SK-N-SH (cell line): ENCODE measurements around the gene SH3RF1. TPM values are rescaled to one million over a fixed set of nuclear protein-coding genes. Genes with fewer than 3 reads are reported as not detected.

Source experiments
- CTCF ChIA-PET: fragments of 300-600, 350-600 bp; formaldehyde crosslinking; extraction: SDS; loops from one replicate; lab custom pipeline; 2021; lab: Yijun Ruan, JAX
- POLR2A ChIA-PET: fragments of 350-600 bp; sonication (Branson Sonifier 250); formaldehyde crosslinking; extraction: SDS; loops from one replicate; lab custom pipeline; 2020; ENCODE audit warnings: antibody characterized with exemption, inconsistent platforms; lab: Yijun Ruan, JAX
- DNase-seq: peaks from one replicate; pipeline ENCODE4 v3.0.0; 2012
- H2AFZ ChIP-seq: fragments of 200-600 bp; sonication (generic); 2 replicates; pipeline ENCODE4 v1.8.1; 2016; ENCODE audit warnings: antibody characterized with exemption, mild to moderate bottlenecking, low read depth
- H3F3A ChIP-seq: fragments of 200-600 bp; sonication (generic); replicated peaks from 2 replicates; pipeline ENCODE3; 2016; ENCODE audit warnings: antibody characterized with exemption, mild to moderate bottlenecking; ENCODE audit not compliant: insufficient read depth
- H3K27ac ChIP-seq, 2 experiments: fragments of 200-500 bp in 1 of 2; fragments of 200-600 bp in 1 of 2; sonication (Bioruptor generic) in 1 of 2; sonication (generic), shearing (Covaris generic) in 1 of 2; 2 replicates each; pipeline versions ENCODE4 v1.5.1 to v1.6.1; 2014 to 2016; ENCODE audit warnings: low read depth in 2 of 2, inconsistent platforms in 1 of 2, low read length in 1 of 2, mild to moderate bottlenecking in 1 of 2, mixed read lengths in 1 of 2
- H3K27me3 ChIP-seq: fragments of 200-600 bp; sonication (generic), shearing (Covaris generic); 2 replicates; pipeline ENCODE4 v1.6.1; 2016; ENCODE audit warnings: mixed run types; ENCODE audit not compliant: insufficient read depth
- H3K36me3 ChIP-seq, 2 experiments: fragments of 200-500 bp in 1 of 2; fragments of 200-600 bp in 1 of 2; sonication (Bioruptor generic) in 1 of 2; sonication (generic) in 1 of 2; replicated peaks in 1 of 2; 2 replicates each; pipeline versions ENCODE3 to v1.5.1; 2014 to 2016; ENCODE audit warnings: low read length in 1 of 2, mild to moderate bottlenecking in 1 of 2; ENCODE audit not compliant: insufficient read depth in 2 of 2, control insufficient read depth in 1 of 2
- H3K4me1 ChIP-seq, 2 experiments: fragments of 200-500 bp in 1 of 2; fragments of 200-600 bp in 1 of 2; sonication (Bioruptor generic) in 1 of 2; sonication (generic), shearing (Covaris generic) in 1 of 2; 2 replicates each; pipeline versions ENCODE4 v1.5.1 to v1.6.1; 2014 to 2016; ENCODE audit warnings: low read depth in 1 of 2, low read length in 1 of 2, mixed run types in 1 of 2; ENCODE audit not compliant: insufficient read depth in 2 of 2, control insufficient read depth in 1 of 2
- H3K4me2 ChIP-seq: fragments of 200-600 bp; sonication (generic), shearing (Covaris generic); 2 replicates; pipeline ENCODE4 v1.6.1; 2017; ENCODE audit warnings: mixed run types
- H3K4me3 ChIP-seq, 2 experiments: fragments of 200-500 bp in 1 of 2; fragments of 200-600 bp in 1 of 2; sonication (Bioruptor generic) in 1 of 2; sonication (generic), shearing (Covaris generic) in 1 of 2; 2 replicates each; pipeline versions ENCODE4 v1.5.1 to v1.8.1; 2014 to 2016; ENCODE audit warnings: low read depth in 2 of 2, inconsistent platforms in 1 of 2, low read length in 1 of 2, mild to moderate bottlenecking in 1 of 2, mixed read lengths in 1 of 2, moderate library complexity in 1 of 2
- H3K79me2 ChIP-seq: fragments of 200-600 bp; sonication (generic); 2 replicates; pipeline ENCODE4 v1.8.1; 2017; ENCODE audit warnings: mild to moderate bottlenecking; ENCODE audit not compliant: insufficient read depth
- H3K9ac ChIP-seq: fragments of 200-600 bp; sonication (generic); 2 replicates; pipeline ENCODE4 v1.6.1; 2017; ENCODE audit warnings: mixed run types
- H3K9me2 ChIP-seq: fragments of 200-600 bp; sonication (generic); 2 replicates; pipeline ENCODE4 v1.6.1; 2017; ENCODE audit warnings: mixed run types
- H3K9me3 ChIP-seq: fragments of 200-600 bp; sonication (generic); 2 replicates; pipeline ENCODE4 v1.6.1; 2017; ENCODE audit warnings: mixed run types, mild to moderate bottlenecking, moderate library complexity
- H4K20me1 ChIP-seq: fragments of 200-600 bp; sonication (generic); 2 replicates; pipeline ENCODE4 v1.6.1; 2017; ENCODE audit warnings: mild to moderate bottlenecking, mixed run types; ENCODE audit not compliant: insufficient read depth
- CHD2 ChIP-seq: fragments of 150-350 bp; IDR thresholded peaks from 2 replicates; pipeline ENCODE4 v1.6.1; 2018; ENCODE audit warnings: low read length; ENCODE audit not compliant: partially characterized antibody
- ELF1 ChIP-seq: IDR thresholded peaks from 2 replicates; pipeline ENCODE4 v1.4.0; 2012
- EP300 ChIP-seq, 2 experiments: IDR thresholded peaks; 2 replicates each; pipeline versions ENCODE4 v1.4.0 to v1.6.1; 2012; ENCODE audit warnings: borderline replicate concordance in 1 of 2, low read depth in 1 of 2, low read length in 1 of 2
- FOXJ3 ChIP-seq: sonication (generic); formaldehyde crosslinking; IDR thresholded peaks from 2 replicates; pipeline ENCODE4 v1.5.1; 2020; ENCODE audit warnings: mild to moderate bottlenecking, missing genetic modification reagents
- GABPA ChIP-seq: IDR thresholded peaks from 2 replicates; pipeline ENCODE4 v1.4.0; 2012; ENCODE audit warnings: low read depth, mild to moderate bottlenecking
- GATA2 ChIP-seq: sonication (generic); formaldehyde crosslinking; IDR thresholded peaks from 2 replicates; pipeline ENCODE4 v1.5.0; 2020; ENCODE audit warnings: mild to moderate bottlenecking, missing genetic modification reagents
- MXI1 ChIP-seq: IDR thresholded peaks from 2 replicates; pipeline ENCODE4 v1.6.1; 2012; ENCODE audit warnings: mild to moderate bottlenecking, low read depth, low read length, improper control_type of control experiment
- RAD21 ChIP-seq: IDR thresholded peaks from 2 replicates; pipeline ENCODE4 v1.6.1; 2012; ENCODE audit warnings: mild to moderate bottlenecking, low read length
- RCOR1 ChIP-seq: fragments of 150-350 bp; IDR thresholded peaks from 2 replicates; pipeline ENCODE4 v1.6.1; 2017; ENCODE audit warnings: antibody characterized with exemption, low read length
- REST ChIP-seq: IDR thresholded peaks from 2 replicates; pipeline ENCODE4 v1.6.1; 2012; ENCODE audit warnings: mild to moderate bottlenecking, low read depth, low read length, moderate library complexity
- RFX5 ChIP-seq: IDR thresholded peaks from 2 replicates; pipeline ENCODE4 v1.6.1; 2012; ENCODE audit warnings: mild to moderate bottlenecking, improper control_type of control experiment, low read length
- RXRA ChIP-seq: IDR thresholded peaks from 2 replicates; pipeline ENCODE4 v1.4.0; 2012; ENCODE audit warnings: low read depth, mild to moderate bottlenecking, borderline replicate concordance
- SIN3A ChIP-seq: IDR thresholded peaks from 2 replicates; pipeline ENCODE4 v1.6.1; 2012; ENCODE audit warnings: low read depth, mild to moderate bottlenecking, low read length, moderate library complexity, borderline replicate concordance
- TCF12 ChIP-seq: IDR thresholded peaks from 2 replicates; pipeline ENCODE4 v1.4.0; 2012
- TEAD4 ChIP-seq: IDR thresholded peaks from 2 replicates; pipeline ENCODE4 v1.4.0; 2012; ENCODE audit warnings: mild to moderate bottlenecking, borderline replicate concordance; ENCODE audit not compliant: insufficient read depth
- YY1 ChIP-seq: IDR thresholded peaks from 2 replicates; pipeline ENCODE4 v1.4.0; 2012; ENCODE audit warnings: low read depth, mild to moderate bottlenecking
- WGBS: methylation state at CpG from one replicate; pipeline ENCODE4 v1.1.6; 2017; ENCODE audit warnings: low lambda C conversion rate; 5-methylcytosine and 5-hydroxymethylcytosine counted together
- polyA plus RNA-seq, 3 experiments: library from polyadenylated mRNA; depleted of rRNA; stranded (reverse); fragments of >200 nt; gene quantifications; 2 replicates each; pipeline ENCODE4 v1.2.3, GENCODE V29; 2012
- TF ChIP-seq, protein P1 (sequence below): fragments of 200-600 bp; sonication (generic); IDR thresholded peaks from 2 replicates; pipeline ENCODE4 v1.6.1; 2017; ENCODE audit warnings: antibody characterized with exemption, mild to moderate bottlenecking, moderate library complexity
- TF ChIP-seq, protein P2 (sequence below): fragments of 150-350 bp; IDR thresholded peaks from 2 replicates; pipeline ENCODE4 v1.6.1; 2017; ENCODE audit warnings: antibody characterized with exemption, low read length, low read depth, borderline replicate concordance
- TF ChIP-seq, protein P3 (sequence below): IDR thresholded peaks from 2 replicates; pipeline ENCODE4; 2012

SH3RF1 gene
- polyA plus RNA-seq, 1 of the 3 experiments (the other 2 are of a cell fraction), result 22.0 TPM

- TF ChIP-seq ELF1 (no peak), EP300 (IDR thresholded peaks at IDR 0.05; ENCODE audit: borderline replicate concordance in 1 of 2, low read depth in 1 of 2, low read length in 1 of 2) (no peak), GATA2 (CRISPR knock-in tag) (no peak), GABPA (no peak), RAD21 (no peak), MXI1 (no peak), RCOR1 (no peak), RFX5 (no peak), YY1 (no peak), FOXJ3 (CRISPR knock-in tag) (no peak), TEAD4 (no peak)
- TF ChIP-seq, protein P1, sequence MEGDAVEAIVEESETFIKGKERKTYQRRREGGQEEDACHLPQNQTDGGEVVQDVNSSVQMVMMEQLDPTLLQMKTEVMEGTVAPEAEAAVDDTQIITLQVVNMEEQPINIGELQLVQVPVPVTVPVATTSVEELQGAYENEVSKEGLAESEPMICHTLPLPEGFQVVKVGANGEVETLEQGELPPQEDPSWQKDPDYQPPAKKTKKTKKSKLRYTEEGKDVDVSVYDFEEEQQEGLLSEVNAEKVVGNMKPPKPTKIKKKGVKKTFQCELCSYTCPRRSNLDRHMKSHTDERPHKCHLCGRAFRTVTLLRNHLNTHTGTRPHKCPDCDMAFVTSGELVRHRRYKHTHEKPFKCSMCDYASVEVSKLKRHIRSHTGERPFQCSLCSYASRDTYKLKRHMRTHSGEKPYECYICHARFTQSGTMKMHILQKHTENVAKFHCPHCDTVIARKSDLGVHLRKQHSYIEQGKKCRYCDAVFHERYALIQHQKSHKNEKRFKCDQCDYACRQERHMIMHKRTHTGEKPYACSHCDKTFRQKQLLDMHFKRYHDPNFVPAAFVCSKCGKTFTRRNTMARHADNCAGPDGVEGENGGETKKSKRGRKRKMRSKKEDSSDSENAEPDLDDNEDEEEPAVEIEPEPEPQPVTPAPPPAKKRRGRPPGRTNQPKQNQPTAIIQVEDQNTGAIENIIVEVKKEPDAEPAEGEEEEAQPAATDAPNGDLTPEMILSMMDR, result no peak
- TF ChIP-seq, protein P2, sequence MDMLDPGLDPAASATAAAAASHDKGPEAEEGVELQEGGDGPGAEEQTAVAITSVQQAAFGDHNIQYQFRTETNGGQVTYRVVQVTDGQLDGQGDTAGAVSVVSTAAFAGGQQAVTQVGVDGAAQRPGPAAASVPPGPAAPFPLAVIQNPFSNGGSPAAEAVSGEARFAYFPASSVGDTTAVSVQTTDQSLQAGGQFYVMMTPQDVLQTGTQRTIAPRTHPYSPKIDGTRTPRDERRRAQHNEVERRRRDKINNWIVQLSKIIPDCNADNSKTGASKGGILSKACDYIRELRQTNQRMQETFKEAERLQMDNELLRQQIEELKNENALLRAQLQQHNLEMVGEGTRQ, result no peak
- peak overlapping the region; percentile 0; the same call in 1 of the 2 replicates for H3K9ac ChIP-seq
- H3K79me2 ChIP-seq, result peaks cover 97% of the 10 kb centered on the region
- H3K27me3 ChIP-seq, result no peaks in the 10 kb centered on the region
- H3F3A ChIP-seq, result peaks cover 26% of the 10 kb centered on the region
- peak overlapping the region in 1 of 2 experiments; percentile 30; a peak in 2 of 4 replicates for H3K4me3 ChIP-seq
- peaks cover 6 to 13% of the 10 kb centered on the region in 2 experiments; a peak in 3 of 4 replicates for H3K4me1 ChIP-seq
- CTCF ChIA-PET, result interaction anchor here (1.2 kb wide), 1 partner anchor 11 kb away, joined by 3 read pairs; no protein-coding TSS in a partner anchor
- H3K36me3 ChIP-seq, result peaks cover 42 to 62% of the 10 kb centered on the region in 2 experiments
- H3K4me2 ChIP-seq, result peak overlapping the region; percentile 93
- no peak overlapping the region; a peak in 1 of 4 replicates for H3K27ac ChIP-seq
- no peaks in the 10 kb centered on the region for H3K9me3 ChIP-seq
- POLR2A ChIA-PET, result no interaction called here
- no peak for DNase-seq
- H3K9me2 ChIP-seq, result no peaks in the 10 kb centered on the region
- H2AFZ ChIP-seq, result no peak overlapping the region
- peaks cover 73% of the 10 kb centered on the region for H4K20me1 ChIP-seq
- WGBS, result 88% methylated on average over 4 of the region's 4 CpGs
These were observed 4.7 kb downstream of the SH3RF1 start for GRCh38 chr4:169266081-169266480.

DNA sequence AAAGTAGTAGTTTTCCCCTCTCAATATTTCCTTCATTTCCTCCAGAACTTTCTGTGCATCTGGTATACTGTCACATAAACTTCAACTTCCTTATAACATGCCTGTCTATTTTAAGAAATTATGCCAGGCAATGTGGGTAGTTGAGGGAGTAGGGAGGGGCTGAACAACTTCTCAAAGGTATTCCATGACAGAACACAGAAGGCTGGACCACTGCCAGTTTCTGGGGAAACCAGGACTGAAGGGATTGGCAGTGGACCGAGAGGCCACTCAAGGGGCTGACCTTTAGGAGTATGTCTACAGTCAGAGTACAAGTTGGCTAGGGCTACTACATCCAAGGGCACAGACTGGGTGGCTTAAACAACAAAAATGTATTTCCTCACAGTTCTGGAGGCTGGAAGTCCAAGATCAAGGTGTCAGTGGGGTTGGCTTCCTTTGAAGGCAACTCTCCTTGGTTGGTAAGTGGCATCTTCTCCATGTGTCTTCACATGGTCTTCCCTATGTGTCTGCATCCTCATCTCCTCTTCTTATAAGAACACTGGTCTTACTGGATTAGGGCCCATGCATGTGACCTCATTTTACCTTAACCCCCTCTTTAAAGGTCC lies 6.9 kb downstream of the SH3RF1 start:
- peaks cover 36% of the 10 kb centered on the region for H3F3A ChIP-seq
- ChIA-PET POLR2A (no interaction called here), CTCF (no interaction called here)
- peaks cover 5 to 23% of the 10 kb centered on the region in 2 experiments; a peak in 3 of 4 replicates for H3K4me1 ChIP-seq
- H3K4me3 ChIP-seq, result no peak overlapping the region
- 88% methylated on average over 1 of the region's 1 CpG for WGBS
- no peaks in the 10 kb centered on the region for H3K27me3 ChIP-seq
- H2AFZ ChIP-seq, result no peak overlapping the region
- H3K27ac ChIP-seq, result no peak overlapping the region
- H3K9ac ChIP-seq, result no peak overlapping the region
- no peak overlapping the region; the same call in 1 of the 2 replicates for H3K4me2 ChIP-seq
- H3K9me2 ChIP-seq, result no peaks in the 10 kb centered on the region
- no peak for DNase-seq
- H4K20me1 ChIP-seq, result peaks cover 94% of the 10 kb centered on the region
- H3K79me2 ChIP-seq, result peaks cover 100% of the 10 kb centered on the region
- peaks cover 42 to 70% of the 10 kb centered on the region in 2 experiments for H3K36me3 ChIP-seq
- no peaks in the 10 kb centered on the region for H3K9me3 ChIP-seq
- TF ChIP-seq SIN3A (no peak), RXRA (no peak), RAD21 (no peak), REST (no peak), CHD2 (no peak), YY1 (no peak), TCF12 (no peak), GATA2 (CRISPR knock-in tag) (no peak)
- TF ChIP-seq, protein P3, sequence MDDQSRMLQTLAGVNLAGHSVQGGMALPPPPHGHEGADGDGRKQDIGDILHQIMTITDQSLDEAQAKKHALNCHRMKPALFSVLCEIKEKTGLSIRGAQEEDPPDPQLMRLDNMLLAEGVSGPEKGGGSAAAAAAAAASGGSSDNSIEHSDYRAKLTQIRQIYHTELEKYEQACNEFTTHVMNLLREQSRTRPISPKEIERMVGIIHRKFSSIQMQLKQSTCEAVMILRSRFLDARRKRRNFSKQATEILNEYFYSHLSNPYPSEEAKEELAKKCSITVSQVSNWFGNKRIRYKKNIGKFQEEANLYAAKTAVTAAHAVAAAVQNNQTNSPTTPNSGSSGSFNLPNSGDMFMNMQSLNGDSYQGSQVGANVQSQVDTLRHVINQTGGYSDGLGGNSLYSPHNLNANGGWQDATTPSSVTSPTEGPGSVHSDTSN, result no peak
